Osteocyte (in vitro differentiated cells): ENCODE measurements around the gene SUPT16H. TPM values are rescaled to one million over a fixed set of nuclear protein-coding genes. Genes with fewer than 3 reads are reported as not detected.
"Not testable (repeated sequence)": the region's sequence is repeated elsewhere in the genome, so short reads cannot be mapped to it uniquely, and the experiment has no call there.

Source experiments
- DNase-seq: peaks from one replicate; pipeline ENCODE4 v3.0.0; 2021; ENCODE audit warnings: mixed read lengths; ENCODE audit not compliant: unreplicated experiment; ENCODE audit errors: extremely low spot score
- H3K27ac Mint-ChIP-seq: one replicate; pipeline ENCODE4 v1.8.0; 2021; ENCODE audit warnings: mild to moderate bottlenecking, mixed read lengths; ENCODE audit not compliant: unreplicated experiment
- H3K27me3 Mint-ChIP-seq: one replicate; pipeline ENCODE4 v1.8.0; 2021; ENCODE audit warnings: mixed read lengths; ENCODE audit not compliant: unreplicated experiment
- H3K36me3 Mint-ChIP-seq: one replicate; pipeline ENCODE4 v1.8.0; 2021; ENCODE audit warnings: mixed read lengths; ENCODE audit not compliant: unreplicated experiment
- H3K4me1 Mint-ChIP-seq: one replicate; pipeline ENCODE4 v1.8.0; 2021; ENCODE audit warnings: mixed read lengths; ENCODE audit not compliant: unreplicated experiment
- H3K4me3 Mint-ChIP-seq: one replicate; pipeline ENCODE4 v1.8.0; 2021; ENCODE audit warnings: mild to moderate bottlenecking, moderate library complexity, mixed read lengths; ENCODE audit not compliant: unreplicated experiment
- H3K9me3 Mint-ChIP-seq: one replicate; pipeline ENCODE4 v1.8.0; 2021; ENCODE audit warnings: mixed read lengths; ENCODE audit not compliant: unreplicated experiment
- total RNA-seq: library from RNA; stranded (reverse); gene quantifications from 2 replicates; pipeline ENCODE4 v1.2.1, GENCODE V29; 2021
- TF ChIP-seq, protein P1 (sequence below): fragments of 200-600 bp; sonication (generic); IDR thresholded peaks from 2 replicates; pipeline ENCODE4 v1.5.0; 2021; ENCODE audit warnings: antibody characterized with exemption, mild to moderate bottlenecking, moderate library complexity

Gene SUPT16H
- total RNA-seq, 1 donor from 2014 or later: 82.5 TPM

DNA sequence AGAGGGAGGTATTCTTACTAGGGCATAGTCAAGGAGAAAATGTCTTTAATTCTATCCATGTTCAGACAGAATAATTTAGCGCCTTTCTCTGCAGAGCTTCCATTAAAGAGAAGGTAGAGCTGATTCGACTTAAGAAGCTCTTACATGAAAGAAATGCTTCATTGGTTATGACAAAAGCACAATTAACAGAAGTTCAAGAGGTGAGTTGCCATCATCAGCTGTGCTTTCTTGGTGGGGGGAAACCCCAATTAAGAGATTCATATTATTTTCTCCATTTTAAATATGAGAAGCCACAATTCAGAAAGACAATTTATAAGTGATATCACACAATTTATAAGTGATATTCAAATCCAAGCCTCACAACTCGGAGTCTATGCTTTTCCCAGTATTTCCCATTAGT is 76.2 kb downstream of the SUPT16H start:
- no peak overlapping the region for H3K27ac Mint-ChIP-seq
- TF ChIP-seq, protein P1, sequence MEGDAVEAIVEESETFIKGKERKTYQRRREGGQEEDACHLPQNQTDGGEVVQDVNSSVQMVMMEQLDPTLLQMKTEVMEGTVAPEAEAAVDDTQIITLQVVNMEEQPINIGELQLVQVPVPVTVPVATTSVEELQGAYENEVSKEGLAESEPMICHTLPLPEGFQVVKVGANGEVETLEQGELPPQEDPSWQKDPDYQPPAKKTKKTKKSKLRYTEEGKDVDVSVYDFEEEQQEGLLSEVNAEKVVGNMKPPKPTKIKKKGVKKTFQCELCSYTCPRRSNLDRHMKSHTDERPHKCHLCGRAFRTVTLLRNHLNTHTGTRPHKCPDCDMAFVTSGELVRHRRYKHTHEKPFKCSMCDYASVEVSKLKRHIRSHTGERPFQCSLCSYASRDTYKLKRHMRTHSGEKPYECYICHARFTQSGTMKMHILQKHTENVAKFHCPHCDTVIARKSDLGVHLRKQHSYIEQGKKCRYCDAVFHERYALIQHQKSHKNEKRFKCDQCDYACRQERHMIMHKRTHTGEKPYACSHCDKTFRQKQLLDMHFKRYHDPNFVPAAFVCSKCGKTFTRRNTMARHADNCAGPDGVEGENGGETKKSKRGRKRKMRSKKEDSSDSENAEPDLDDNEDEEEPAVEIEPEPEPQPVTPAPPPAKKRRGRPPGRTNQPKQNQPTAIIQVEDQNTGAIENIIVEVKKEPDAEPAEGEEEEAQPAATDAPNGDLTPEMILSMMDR: no peak
- H3K9me3 Mint-ChIP-seq: no peaks in the 10 kb centered on the region
- no peaks in the 10 kb centered on the region for H3K36me3 Mint-ChIP-seq
- peaks cover 67% of the 10 kb centered on the region for H3K27me3 Mint-ChIP-seq
- H3K4me1 Mint-ChIP-seq: peaks cover 5% of the 10 kb centered on the region
- H3K4me3 Mint-ChIP-seq: no peak overlapping the region
- DNase-seq: no peak

DNA sequence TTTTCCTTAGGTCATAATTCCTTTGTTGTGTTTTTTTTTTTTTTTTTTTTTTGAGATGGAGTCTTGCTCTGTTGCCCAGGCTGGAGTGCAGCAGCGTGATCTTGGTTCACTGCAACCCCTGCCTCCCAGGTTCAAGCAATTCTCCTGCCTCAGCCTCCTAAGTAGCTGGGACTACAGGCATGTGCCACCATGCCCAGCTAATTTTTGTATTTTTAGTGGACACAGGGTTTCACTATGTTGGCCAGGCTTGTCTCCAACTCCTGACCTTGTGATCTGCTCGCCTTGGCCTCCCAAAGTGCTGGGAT is 81.0 kb downstream of the SUPT16H start:
- H3K27ac Mint-ChIP-seq, H3K9me3 Mint-ChIP-seq, H3K4me3 Mint-ChIP-seq, H3K36me3 Mint-ChIP-seq, DNase-seq, H3K4me1 Mint-ChIP-seq: not testable (repeated sequence)
- H3K27me3 Mint-ChIP-seq: peaks cover 52% of the 10 kb centered on the region

DNA sequence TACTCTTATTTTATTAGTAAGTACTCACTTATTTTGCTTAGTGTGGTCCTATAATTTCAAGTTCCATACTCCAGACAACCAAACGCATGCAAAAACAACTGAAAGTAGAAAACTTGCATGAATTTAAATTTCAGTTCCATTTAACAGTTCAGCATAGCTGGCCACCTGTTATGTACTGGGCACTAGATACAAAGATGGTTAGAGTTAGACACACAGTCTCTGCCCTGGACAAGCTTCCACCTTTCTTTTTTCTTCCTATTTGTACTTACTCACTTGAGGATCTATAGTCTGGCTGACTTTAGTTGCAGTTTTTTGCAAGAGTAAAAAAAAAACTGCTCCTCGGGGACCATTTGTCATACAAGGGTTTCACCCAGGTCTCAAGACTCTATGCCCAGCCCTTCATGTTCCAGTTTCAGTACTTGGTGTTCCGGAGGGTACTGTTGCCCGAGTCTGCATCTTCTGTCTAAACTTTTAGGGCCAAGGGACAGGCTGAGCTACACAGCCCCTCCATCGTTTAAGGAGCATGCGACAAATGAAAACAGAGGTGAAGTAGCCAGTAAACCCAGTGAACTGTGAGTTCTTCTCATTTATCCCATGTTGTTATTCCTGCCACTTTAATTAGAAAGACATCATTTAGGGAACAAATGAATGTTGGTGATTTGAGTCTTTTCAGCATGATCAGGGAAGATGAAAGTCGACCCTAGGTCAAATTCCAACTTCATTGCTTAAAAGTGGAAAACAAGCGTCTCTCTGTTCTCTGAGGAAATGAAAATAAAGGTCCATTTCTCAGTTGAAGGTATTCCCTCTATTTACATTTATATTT is 81.6 kb downstream of the SUPT16H start:
- H3K9me3 Mint-ChIP-seq: no peaks in the 10 kb centered on the region
- no peak overlapping the region for H3K27ac Mint-ChIP-seq
- H3K27me3 Mint-ChIP-seq: peaks cover 48% of the 10 kb centered on the region
- TF ChIP-seq, protein P1: no peak
- no peak overlapping the region for H3K4me3 Mint-ChIP-seq
- no peaks in the 10 kb centered on the region for H3K36me3 Mint-ChIP-seq
- H3K4me1 Mint-ChIP-seq: no peaks in the 10 kb centered on the region
- no peak for DNase-seq

Other genes starting within 250 kb of the SUPT16H start
- not detected in 2 replicates for gene OR5AU1, start 228.0 kb downstream of the SUPT16H start, total RNA-seq
- 424 and 430 TPM in 2 replicates for gene HNRNPC, start 114.6 kb downstream of the SUPT16H start, total RNA-seq
- not detected in 2 replicates for gene RPGRIP1, start 103.9 kb downstream of the SUPT16H start, total RNA-seq
- gene CHD8, start 72.1 kb upstream of the SUPT16H start, total RNA-seq: 86.0 and 99.0 TPM in 2 replicates
- gene RAB2B, start 92.9 kb upstream of the SUPT16H start, total RNA-seq: 35.5 and 38.7 TPM in 2 replicates
- 78.8 and 80.9 TPM in 2 replicates for gene TOX4, start 93.2 kb upstream of the SUPT16H start, total RNA-seq
- 42.9 and 43.9 TPM in 2 replicates for gene METTL3, start 127.3 kb upstream of the SUPT16H start, total RNA-seq
- 22.7 and 28.1 TPM in 2 replicates for gene SALL2, start 142.3 kb upstream of the SUPT16H start, total RNA-seq
- not detected in 2 replicates for gene OR10G3, start 196.1 kb upstream of the SUPT16H start, total RNA-seq